K562 (cell line): Measurements from ENCODE around the gene DCAF11. TPM values are rescaled to one million over a fixed set of nuclear protein-coding genes. Genes with fewer than 3 reads are reported as not detected.
A peak's percentile ranks its signal among the peaks of the same experiment; 100 is the strongest.

Source experiments
- CHAMP1 ChIP-seq: fragments of 450-650 bp; IDR thresholded peaks from 2 replicates; pipeline ENCODE4 v1.6.1; 2016; ENCODE audit warnings: mild to moderate bottlenecking
- DIDO1 ChIP-seq: fragments of 450-650 bp; IDR thresholded peaks from 2 replicates; pipeline ENCODE4 v1.6.1; 2016; ENCODE audit warnings: low read depth, missing biosample characterization, missing genetic modification characterization
- E2F6 ChIP-seq, 2 experiments: IDR thresholded peaks; 2 replicates each; pipeline ENCODE4 v1.6.1; 2011; ENCODE audit warnings: borderline replicate concordance in 1 of 2, control low read depth in 1 of 2, low read depth in 1 of 2, low read length in 1 of 2, mild to moderate bottlenecking in 1 of 2, mixed read lengths in 1 of 2, moderate library complexity in 1 of 2; ENCODE audit not compliant: insufficient read depth in 1 of 2, insufficient read length in 1 of 2, poor library complexity in 1 of 2, severe bottlenecking in 1 of 2; ENCODE audit errors: extremely low read depth in 1 of 2
- ELF1 ChIP-seq: fragments of 200-800 bp; sonication (Bioruptor generic); IDR thresholded peaks from 2 replicates; pipeline ENCODE4 v1.6.1; 2016; ENCODE audit warnings: missing genetic modification characterization, missing compliant biosample characterization
- GABPB1 ChIP-seq: sonication (generic); formaldehyde crosslinking; IDR thresholded peaks from 2 replicates; pipeline ENCODE4 v1.8.0; 2022; ENCODE audit warnings: mild to moderate bottlenecking, missing genetic modification reagents
- GATAD2A ChIP-seq: fragments of 450-650 bp; IDR thresholded peaks from 2 replicates; pipeline ENCODE4 v1.6.1; 2017
- KDM5B ChIP-seq: fragments of 200-600 bp; sonication (generic); IDR thresholded peaks from 2 replicates; pipeline ENCODE4 v1.6.1; 2012; ENCODE audit warnings: low read depth, mild to moderate bottlenecking, moderate library complexity, low read length, control low read depth, inconsistent platforms; ENCODE audit not compliant: insufficient replicate concordance
- NFE2 ChIP-seq: IDR thresholded peaks from 2 replicates; pipeline ENCODE4 v1.6.1; 2014; ENCODE audit warnings: antibody characterized with exemption, low read depth
- PHF20 ChIP-seq: fragments of 450-650 bp; IDR thresholded peaks from 2 replicates; pipeline ENCODE4 v1.6.1; 2018; ENCODE audit not compliant: partially characterized antibody
- PML ChIP-seq: IDR thresholded peaks from 2 replicates; pipeline ENCODE4 v1.6.1; 2012; ENCODE audit warnings: low read length, inconsistent platforms
- PPARD ChIP-seq: fragments of 250-450 bp; sonication (Bioruptor Pico); IDR thresholded peaks from 2 replicates; pipeline ENCODE4 v1.8.0; 2022; ENCODE audit warnings: inconsistent platforms, mild to moderate bottlenecking, moderate library complexity
- THAP7 ChIP-seq: fragments of 250-450 bp; sonication (Bioruptor Pico); IDR thresholded peaks from 2 replicates; pipeline ENCODE4 v1.5.0; 2021
- TRIM24 ChIP-seq, 2 experiments: fragments of 450-650 bp; IDR thresholded peaks; 2 replicates each; pipeline ENCODE4 v1.6.1; 2016
- UBTF ChIP-seq, 2 experiments: IDR thresholded peaks; 2 replicates each; pipeline ENCODE4 v1.6.1; 2012; ENCODE audit warnings: improper control_type of control experiment in 2 of 2, low read depth in 2 of 2, low read length in 2 of 2, borderline replicate concordance in 1 of 2
- XRCC4 ChIP-seq: IDR thresholded peaks from one replicate; pipeline ENCODE4 v1.6.1; 2011; ENCODE audit not compliant: insufficient read depth, insufficient read length; ENCODE audit errors: extremely low read depth
- ZC3H11A ChIP-seq: IDR thresholded peaks from 2 replicates; pipeline ENCODE4 v1.6.1; 2012; ENCODE audit warnings: low read depth, low read length, improper control_type of control experiment
- ZNF174 ChIP-seq: fragments of 250-450 bp; sonication (Bioruptor Pico); IDR thresholded peaks from 2 replicates; pipeline ENCODE4 v1.4.0; 2020; ENCODE audit warnings: mild to moderate bottlenecking
- ZNF274 ChIP-seq: IDR thresholded peaks from 2 replicates; pipeline ENCODE4 v1.6.1; 2011; ENCODE audit warnings: low read depth, mild to moderate bottlenecking, low read length, moderate library complexity, borderline replicate concordance
- ZNF282 ChIP-seq: sonication (generic); formaldehyde crosslinking; IDR thresholded peaks from 2 replicates; pipeline ENCODE4 v1.8.1; 2023; ENCODE audit warnings: missing genetic modification reagents
- polyA plus RNA-seq, 8 experiments: library from polyadenylated mRNA; depleted of rRNA in 4 of 8; stranded (reverse) in 5 of 8; unstranded in 3 of 8; fragments of >200 nt; fragmentation: Nextera tagmentation in 2 of 8; fragmentation: Illumina TruSeq in 1 of 8; extraction: Ambion mirVana in 2 of 8; extraction: Trizol in 1 of 8; gene quantifications; 2 replicates each; pipeline versions ENCODE4 v1.2.1 to v1.2.3, GENCODE V29; 2011 to 2014; ENCODE audit warnings: inconsistent platforms in 1 of 8, missing spikeins in 1 of 8
- total RNA-seq, 7 experiments: library from RNA; depleted of rRNA in 6 of 7; stranded (reverse); fragments of >200 nt in 6 of 7; fragmentation: Illumina TruSeq in 2 of 7; extraction: Trizol in 2 of 7; gene quantifications; 2 replicates each; pipeline versions ENCODE4 v1.2.1 to v1.2.3, GENCODE V29; 2011 to 2021; ENCODE audit warnings: low replicate concordance in 1 of 7
- TF ChIP-seq, protein P1 (sequence below): sonication (generic); formaldehyde crosslinking; IDR thresholded peaks from 2 replicates; pipeline ENCODE4 v1.8.1; 2023; ENCODE audit warnings: mild to moderate bottlenecking, missing genetic modification reagents

DCAF11 gene
- total and polyA plus RNA-seq, 9 of the 15 experiments (the other 6 are each of a cell fraction or from before 2014, with no cell fraction given), result 8.5 to 46.2 (median 36.4) TPM

DNA sequence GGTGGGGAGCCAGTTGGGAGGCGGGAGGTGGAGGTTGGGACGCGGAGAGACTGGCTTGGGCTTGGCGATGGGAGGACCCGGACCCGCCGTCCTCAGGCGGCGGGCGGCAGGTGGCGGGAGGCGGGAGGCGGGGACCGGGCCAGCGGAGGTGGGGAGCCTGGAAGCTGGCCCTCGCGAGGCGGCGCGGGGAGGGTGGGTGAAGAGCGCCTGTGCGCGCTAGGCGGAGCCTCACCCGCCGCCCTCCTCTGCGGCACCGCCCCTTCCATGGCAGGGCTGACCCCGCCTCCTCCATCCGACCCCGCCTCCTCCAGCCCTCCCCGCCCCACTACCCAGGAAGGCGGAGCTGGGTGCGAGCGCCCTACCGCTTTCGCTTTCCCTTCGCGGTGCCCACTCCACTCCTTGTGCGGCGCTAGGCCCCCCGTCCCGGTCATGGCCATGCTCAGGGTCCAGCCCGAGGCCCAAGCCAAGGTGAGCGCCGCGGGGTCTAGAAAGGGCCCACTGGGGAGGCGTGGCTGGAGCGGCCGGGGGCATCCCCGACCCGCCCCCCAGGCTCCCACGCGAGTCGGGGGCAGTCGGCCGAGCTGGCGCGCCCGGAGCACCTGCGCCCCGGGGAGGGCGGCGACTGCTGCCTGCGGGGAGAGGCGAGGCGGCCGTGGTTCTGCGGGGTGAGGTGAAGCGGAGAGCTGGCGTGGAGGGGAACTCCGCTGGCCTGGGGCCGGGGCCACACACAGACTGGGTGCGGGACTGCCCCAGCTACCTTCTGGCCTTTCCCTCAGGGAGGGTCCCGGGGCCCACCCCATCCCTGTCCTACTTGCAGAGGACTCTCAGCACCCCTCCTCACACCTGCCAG, 21.5 kb downstream of the DCAF11 start, which contains the start of gene PSME1 (continued):
- TF ChIP-seq E2F6 (IDR thresholded peaks at IDR 0.05; ENCODE audit: borderline replicate concordance in 1 of 2, extremely low read depth in 1 of 2, insufficient read depth in 1 of 2, insufficient read length in 1 of 2, low read depth in 1 of 2, low read length in 1 of 2, poor library complexity in 1 of 2, severe bottlenecking in 1 of 2), result peak; percentile 20 to 83
- no peak; the same call in 1 of the 2 replicates for TF ChIP-seq GATAD2A
- TF ChIP-seq XRCC4, result no peak
- TF ChIP-seq, protein P1, sequence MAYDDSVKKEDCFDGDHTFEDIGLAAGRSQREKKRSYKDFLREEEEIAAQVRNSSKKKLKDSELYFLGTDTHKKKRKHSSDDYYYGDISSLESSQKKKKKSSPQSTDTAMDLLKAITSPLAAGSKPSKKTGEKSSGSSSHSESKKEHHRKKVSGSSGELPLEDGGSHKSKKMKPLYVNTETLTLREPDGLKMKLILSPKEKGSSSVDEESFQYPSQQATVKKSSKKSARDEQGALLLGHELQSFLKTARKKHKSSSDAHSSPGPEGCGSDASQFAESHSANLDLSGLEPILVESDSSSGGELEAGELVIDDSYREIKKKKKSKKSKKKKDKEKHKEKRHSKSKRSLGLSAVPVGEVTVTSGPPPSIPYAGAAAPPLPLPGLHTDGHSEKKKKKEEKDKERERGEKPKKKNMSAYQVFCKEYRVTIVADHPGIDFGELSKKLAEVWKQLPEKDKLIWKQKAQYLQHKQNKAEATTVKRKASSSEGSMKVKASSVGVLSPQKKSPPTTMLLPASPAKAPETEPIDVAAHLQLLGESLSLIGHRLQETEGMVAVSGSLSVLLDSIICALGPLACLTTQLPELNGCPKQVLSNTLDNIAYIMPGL (CRISPR knock-in tag), result no peak
- no peak for TF ChIP-seq ZNF174
- no peak for TF ChIP-seq THAP7 (CRISPR knock-in tag)
- no peak for TF ChIP-seq ELF1 (tag)
- TF ChIP-seq CHAMP1, result no peak
- TF ChIP-seq KDM5B, result peak; percentile 23
- TF ChIP-seq UBTF (IDR thresholded peaks at IDR 0.05; ENCODE audit: borderline replicate concordance in 1 of 2, low read depth in 2 of 2, low read length in 2 of 2), result peak; percentile 68 to 90; a peak in 2 of 4 replicates
- peak; percentile 28 for TF ChIP-seq PHF20
- no peak for TF ChIP-seq NFE2
- no peak for TF ChIP-seq DIDO1
- no peak for TF ChIP-seq TRIM24 (IDR thresholded peaks at IDR 0.05)
- no peak for TF ChIP-seq GABPB1 (CRISPR knock-in tag)
- TF ChIP-seq PPARD (CRISPR knock-in tag), result no peak
- no peak for TF ChIP-seq ZC3H11A
- no peak for TF ChIP-seq ZNF282 (CRISPR knock-in tag)
- no peak for TF ChIP-seq ZNF274
- TF ChIP-seq PML, result no peak
